Neural cell (in vitro differentiated cells): ENCODE measurements around the gene NOC3L. TPM values are rescaled to one million over a fixed set of nuclear protein-coding genes. Genes with fewer than 3 reads are reported as not detected.

Experiments
- H2AFZ ChIP-seq: fragments of 200-600, 300-800 bp; sonication (generic), shearing (Covaris generic); 2 replicates; pipeline ENCODE4 v1.6.0; 2014; ENCODE audit warnings: low read depth, mild to moderate bottlenecking, antibody characterized with exemption, low read length, moderate library complexity
- H3F3A ChIP-seq: fragments of 200-600 bp; shearing (Covaris generic); 2 replicates; pipeline ENCODE4 v1.6.1; 2016; ENCODE audit warnings: mild to moderate bottlenecking, moderate library complexity, mixed read lengths, antibody characterized with exemption, low read length; ENCODE audit not compliant: insufficient read depth, poor library complexity, severe bottlenecking
- H3K27ac ChIP-seq: fragments of 200-600, 300-800 bp; sonication (generic), shearing (Covaris generic); 2 replicates; pipeline ENCODE4 v1.5.1; 2014; ENCODE audit warnings: mild to moderate bottlenecking, low read length, moderate library complexity
- H3K27me3 ChIP-seq: fragments of 300-800, 200-600 bp; sonication (generic), shearing (Covaris generic); 2 replicates; pipeline ENCODE4 v1.6.0; 2014; ENCODE audit warnings: mild to moderate bottlenecking, low read depth, low read length, moderate library complexity; ENCODE audit not compliant: insufficient read depth
- H3K36me3 ChIP-seq: fragments of 300-800, 200-600 bp; sonication (generic), shearing (Covaris generic); 2 replicates; pipeline ENCODE4 v1.5.1; 2014; ENCODE audit warnings: mild to moderate bottlenecking, antibody characterized with exemption, low read length, moderate library complexity; ENCODE audit not compliant: insufficient read depth
- H3K4me2 ChIP-seq: fragments of 300-800, 200-600 bp; sonication (generic), shearing (Covaris generic); 2 replicates; pipeline ENCODE4 v1.6.0; 2014; ENCODE audit warnings: mild to moderate bottlenecking, low read length
- H3K4me3 ChIP-seq: fragments of 300-800, 200-600 bp; sonication (generic), shearing (Covaris generic); 2 replicates; pipeline ENCODE4 v1.5.1; 2014; ENCODE audit warnings: mild to moderate bottlenecking, low read length, moderate library complexity
- H3K79me2 ChIP-seq: fragments of 200-600 bp; shearing (Covaris generic); replicated peaks from 2 replicates; pipeline ENCODE4 v1.6.0; 2014; ENCODE audit warnings: mild to moderate bottlenecking, low read length, moderate library complexity; ENCODE audit not compliant: insufficient read depth
- H3K9ac ChIP-seq: fragments of 300-800, 200-600 bp; sonication (generic), shearing (Covaris generic); 2 replicates; pipeline ENCODE4 v1.6.1; 2016; ENCODE audit warnings: mild to moderate bottlenecking, low read length, mixed read lengths
- H3K9me2 ChIP-seq: fragments of 200-600 bp; shearing (Covaris generic); 2 replicates; pipeline ENCODE4 v1.6.1; 2016; ENCODE audit warnings: mild to moderate bottlenecking, low read length, mixed read lengths; ENCODE audit not compliant: insufficient read depth
- H3K9me3 ChIP-seq: fragments of 200-600, 300-800 bp; sonication (generic), shearing (Covaris generic); 2 replicates; pipeline ENCODE4 v1.6.1; 2016; ENCODE audit warnings: mild to moderate bottlenecking, mixed run types, low read length, moderate library complexity, mixed read lengths
- H4K20me1 ChIP-seq: fragments of 200-600 bp; shearing (Covaris generic); 2 replicates; pipeline ENCODE4 v1.6.1; 2016; ENCODE audit warnings: mild to moderate bottlenecking, mixed run types; ENCODE audit not compliant: insufficient read depth
- CTCF ChIP-seq: fragments of 450-650 bp; IDR thresholded peaks from 2 replicates; pipeline ENCODE4 v1.5.1; 2014; ENCODE audit warnings: antibody characterized with exemption, mild to moderate bottlenecking, moderate library complexity; ENCODE audit not compliant: poor library complexity, severe bottlenecking
- EP300 ChIP-seq: fragments of 450-650 bp; conservative IDR thresholded peaks from 2 replicates; pipeline ENCODE4 v1.6.1; 2014; ENCODE audit warnings: antibody characterized with exemption, mild to moderate bottlenecking, moderate library complexity; ENCODE audit not compliant: poor library complexity, severe bottlenecking
- EZH2 ChIP-seq: fragments of 200-600, 300-800 bp; shearing (Covaris generic), sonication (generic); IDR thresholded peaks from 2 replicates; pipeline ENCODE4 v1.6.1; 2014; ENCODE audit warnings: antibody characterized with exemption, low read length, borderline replicate concordance, mild to moderate bottlenecking; ENCODE audit not compliant: insufficient read depth, poor library complexity, severe bottlenecking
- MXI1 ChIP-seq: fragments of 450-650 bp; conservative IDR thresholded peaks from 2 replicates; pipeline ENCODE4 v1.6.1; 2014; ENCODE audit warnings: antibody characterized with exemption, mild to moderate bottlenecking; ENCODE audit not compliant: poor library complexity, severe bottlenecking
- POLR2AphosphoS5 ChIP-seq: IDR thresholded peaks from 2 replicates; pipeline ENCODE4 v1.6.1; 2012
- RAD21 ChIP-seq: fragments of 450-650 bp; conservative IDR thresholded peaks from 2 replicates; pipeline ENCODE4 v1.6.1; 2014; ENCODE audit warnings: antibody characterized with exemption, mild to moderate bottlenecking, moderate library complexity
- REST ChIP-seq: IDR thresholded peaks from 2 replicates; pipeline ENCODE4 v1.6.1; 2012; ENCODE audit warnings: borderline replicate concordance
- SMC3 ChIP-seq: fragments of 450-650 bp; conservative IDR thresholded peaks from 2 replicates; pipeline ENCODE4 v1.6.1; 2014; ENCODE audit warnings: antibody characterized with exemption, mild to moderate bottlenecking, moderate library complexity; ENCODE audit not compliant: poor library complexity
- TAF1 ChIP-seq: IDR thresholded peaks from 2 replicates; pipeline ENCODE4 v1.6.1; 2012; ENCODE audit warnings: low read depth
- polyA plus RNA-seq: library from polyadenylated mRNA; depleted of rRNA; stranded (reverse); fragments of >200 nt; gene quantifications from 2 replicates; pipeline ENCODE4 v1.2.3, GENCODE V29; 2014

The NOC3L gene
- polyA plus RNA-seq, 1 donor from 2014 or later = 8.3 TPM

- no peaks in the 10 kb centered on the region for H3K9me3 ChIP-seq
- H3K79me2 ChIP-seq = no peaks in the 10 kb centered on the region
- no peaks in the 10 kb centered on the region for H3K27me3 ChIP-seq
- H4K20me1 ChIP-seq = no peaks in the 10 kb centered on the region
- no peak overlapping the region for H3K9ac ChIP-seq
- H3K36me3 ChIP-seq = no peaks in the 10 kb centered on the region
- H3K9me2 ChIP-seq = no peaks in the 10 kb centered on the region
- no peak overlapping the region for H3K4me3 ChIP-seq
- TF ChIP-seq SMC3 (no peak), TAF1 (no peak), RAD21 (no peak), POLR2AphosphoS5 (no peak), REST (no peak), EP300 (no peak), MXI1 (no peak)
- H3F3A ChIP-seq = no peaks in the 10 kb centered on the region
- H2AFZ ChIP-seq = no peak overlapping the region
- H3K27ac ChIP-seq = no peak overlapping the region
- no peak overlapping the region for H3K4me2 ChIP-seq
Observed at GRCh38 chr10:94299417-94299816, 63.3 kb downstream of the NOC3L start.

- H3K4me3 ChIP-seq = no peak overlapping the region
- no peak overlapping the region for H3K4me2 ChIP-seq
- no peaks in the 10 kb centered on the region for H4K20me1 ChIP-seq
- H3K36me3 ChIP-seq = no peaks in the 10 kb centered on the region
- no peaks in the 10 kb centered on the region for H3F3A ChIP-seq
- TF ChIP-seq EZH2 (no peak), RAD21 (no peak), REST (no peak), POLR2AphosphoS5 (no peak), CTCF (no peak), TAF1 (no peak), MXI1 (no peak), EP300 (no peak), SMC3 (no peak)
- H3K9me2 ChIP-seq = no peaks in the 10 kb centered on the region
- no peaks in the 10 kb centered on the region for H3K9me3 ChIP-seq
- no peak overlapping the region for H3K27ac ChIP-seq
- no peaks in the 10 kb centered on the region for H3K27me3 ChIP-seq
- no peak overlapping the region for H3K9ac ChIP-seq
- H3K79me2 ChIP-seq = no peaks in the 10 kb centered on the region
- H2AFZ ChIP-seq = no peak overlapping the region
Observed at GRCh38 chr10:94294168-94294567, 68.6 kb downstream of the NOC3L start.
